Natural killer cell (primary cell): ENCODE measurements around the gene BTG1. TPM values are rescaled to one million over a fixed set of nuclear protein-coding genes. Genes with fewer than 3 reads are reported as not detected.
A peak's percentile ranks its signal among the peaks of the same experiment; 100 is the strongest.

Experiments
- ATAC-seq, 3 donors: fragments of 150-1000 bp in 2 of 3; fragments of 200-7000 bp in 1 of 3; cut with Tn5 transposase; 1 replicate in 1 of 3; 2 replicates in 2 of 3; pipeline ENCODE4 v1.10.0; 2021; ENCODE audit warnings: mild to moderate bottlenecking in 2 of 3, moderate library complexity in 2 of 3
- DNase-seq, 2 donors: peaks; one replicate each; pipeline versions ENCODE4 v3.0.0 to v3.0.0-alpha.2; 2013 to 2021; ENCODE audit warnings: mixed read lengths in 1 of 2
- H3K27ac ChIP-seq: one replicate; pipeline ENCODE4 v1.5.1; 2013; ENCODE audit warnings: mild to moderate bottlenecking, low read length
- H3K27me3 ChIP-seq: one replicate; pipeline ENCODE4 v1.6.1; 2013; ENCODE audit warnings: low read length; ENCODE audit not compliant: control insufficient read depth, insufficient read depth
- H3K36me3 ChIP-seq: one replicate; pipeline ENCODE4 v1.6.1; 2013; ENCODE audit warnings: low read length; ENCODE audit not compliant: control insufficient read depth, insufficient read depth
- H3K4me1 ChIP-seq: one replicate; pipeline ENCODE4 v1.6.1; 2013; ENCODE audit warnings: low read length; ENCODE audit not compliant: control insufficient read depth, insufficient read depth
- H3K4me3 ChIP-seq: one replicate; pipeline ENCODE4 v1.5.1; 2013; ENCODE audit warnings: low read length
- H3K9me3 ChIP-seq: one replicate; pipeline ENCODE4 v1.6.1; 2013; ENCODE audit warnings: low read length; ENCODE audit not compliant: control insufficient read depth, insufficient read depth
- H3K27ac Mint-ChIP-seq, 2 donors: one replicate each; pipeline ENCODE4 v1.8.0; 2022; ENCODE audit warnings: mild to moderate bottlenecking in 2 of 2, mixed read lengths in 2 of 2, moderate library complexity in 1 of 2
- H3K27me3 Mint-ChIP-seq, 2 donors: one replicate each; pipeline ENCODE4 v1.8.0; 2022; ENCODE audit warnings: low read depth in 2 of 2, mixed read lengths in 2 of 2
- H3K36me3 Mint-ChIP-seq: one replicate; pipeline ENCODE4 v1.8.0; 2022; ENCODE audit warnings: mixed read lengths
- H3K4me1 Mint-ChIP-seq, 2 donors: one replicate each; pipeline ENCODE4 v1.8.0; 2022; ENCODE audit warnings: mixed read lengths in 2 of 2
- H3K4me3 Mint-ChIP-seq: one replicate; pipeline ENCODE4 v1.8.0; 2022; ENCODE audit warnings: mild to moderate bottlenecking, moderate library complexity, mixed read lengths
- H3K9me3 Mint-ChIP-seq, 2 donors: one replicate each; pipeline ENCODE4 v1.8.0; 2022; ENCODE audit warnings: mixed read lengths in 2 of 2
- WGBS: methylation state at CpG from one replicate; pipeline ENCODE4 v1.1.7; 2013; ENCODE audit warnings: missing lambda C conversion rate; ENCODE audit not compliant: insufficient coverage; 5-methylcytosine and 5-hydroxymethylcytosine counted together
- intact Hi-C: fragments of 100-400 bp; cut with micrococcal nuclease; formaldehyde crosslinking; loops from one replicate; pipeline ENCODE4 v1.14.2; 2022
- total RNA-seq, 4 donors: library from RNA; stranded (reverse); fragments of 120-200 nt in 1 of 4; gene quantifications; one replicate each; pipeline versions ENCODE4 v1.2.3 to v1.2.4, GENCODE V29; 2013 to 2022
- TF ChIP-seq, protein P1 (sequence below): fragments of 200-600 bp; IDR thresholded peaks from one replicate; pipeline ENCODE4 v1.8.0; 2022; ENCODE audit warnings: antibody characterized with exemption

BTG1 gene
- total RNA-seq, 3 donors from 2014 or later (not counting 1 experiment from before 2014, with no cell fraction given), result 801 to 1,037 (median 830) TPM

DNA sequence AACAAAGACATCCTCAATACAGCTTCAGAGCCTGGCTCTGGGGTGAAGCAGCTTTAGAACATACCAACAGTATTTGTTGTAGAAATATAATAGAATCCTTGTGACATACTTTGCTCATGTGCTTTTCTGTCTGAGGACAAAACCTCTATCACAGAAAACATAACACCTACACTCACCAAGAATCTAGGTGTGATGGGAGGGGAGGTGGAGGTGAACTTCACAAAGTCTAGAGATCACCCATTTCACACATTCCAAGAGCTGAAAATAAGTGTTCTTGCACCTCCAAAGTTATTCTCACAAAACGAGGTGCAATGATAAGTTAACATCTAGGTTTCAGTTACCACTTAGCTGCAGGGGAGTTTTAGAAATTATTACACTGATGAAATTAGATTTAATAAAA, 32.7 kb upstream of the BTG1 start:
- WGBS, result no CpG with 5 or more reads among the region's 1 CpG
- ATAC-seq, result peak; percentile 70 to 83 (median 79)
- intact Hi-C loops, result no loop called here

DNA sequence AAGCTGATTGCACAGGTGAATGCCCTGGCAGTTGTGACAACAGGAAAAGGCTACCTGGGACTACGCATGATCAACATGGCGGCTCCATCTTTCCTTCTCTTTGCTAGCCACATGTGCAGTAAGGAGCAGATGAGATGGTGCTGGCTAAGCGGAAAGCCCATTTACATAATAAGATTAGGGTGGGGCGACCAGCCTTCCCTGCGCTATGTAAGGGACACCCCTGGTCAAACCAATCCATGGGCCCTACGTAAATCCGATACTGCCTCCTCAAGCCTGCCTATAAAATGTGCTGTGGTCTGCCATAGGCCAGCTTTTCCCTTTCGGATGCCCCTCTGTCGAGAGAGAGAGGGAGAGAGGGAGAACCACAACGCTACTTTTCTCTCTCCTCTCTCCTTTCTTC, 31.0 kb upstream of the BTG1 start:
- Histone ChIP-seq H3K4me1 (peaks cover 27% of the 10 kb centered on the region), H3K9me3 (no peaks in the 10 kb centered on the region), H3K27ac (no peak overlapping the region), H3K4me3 (no peak overlapping the region), H3K27me3 (no peaks in the 10 kb centered on the region), H3K36me3 (no peaks in the 10 kb centered on the region)
- no peaks in the 10 kb centered on the region for H3K36me3 Mint-ChIP-seq
- DNase-seq (no peak), ATAC-seq (no peak)
- 100% methylated on average over 8 of the region's 10 CpGs for WGBS
- H3K4me3 Mint-ChIP-seq, result no peak overlapping the region
- TF ChIP-seq, protein P1, sequence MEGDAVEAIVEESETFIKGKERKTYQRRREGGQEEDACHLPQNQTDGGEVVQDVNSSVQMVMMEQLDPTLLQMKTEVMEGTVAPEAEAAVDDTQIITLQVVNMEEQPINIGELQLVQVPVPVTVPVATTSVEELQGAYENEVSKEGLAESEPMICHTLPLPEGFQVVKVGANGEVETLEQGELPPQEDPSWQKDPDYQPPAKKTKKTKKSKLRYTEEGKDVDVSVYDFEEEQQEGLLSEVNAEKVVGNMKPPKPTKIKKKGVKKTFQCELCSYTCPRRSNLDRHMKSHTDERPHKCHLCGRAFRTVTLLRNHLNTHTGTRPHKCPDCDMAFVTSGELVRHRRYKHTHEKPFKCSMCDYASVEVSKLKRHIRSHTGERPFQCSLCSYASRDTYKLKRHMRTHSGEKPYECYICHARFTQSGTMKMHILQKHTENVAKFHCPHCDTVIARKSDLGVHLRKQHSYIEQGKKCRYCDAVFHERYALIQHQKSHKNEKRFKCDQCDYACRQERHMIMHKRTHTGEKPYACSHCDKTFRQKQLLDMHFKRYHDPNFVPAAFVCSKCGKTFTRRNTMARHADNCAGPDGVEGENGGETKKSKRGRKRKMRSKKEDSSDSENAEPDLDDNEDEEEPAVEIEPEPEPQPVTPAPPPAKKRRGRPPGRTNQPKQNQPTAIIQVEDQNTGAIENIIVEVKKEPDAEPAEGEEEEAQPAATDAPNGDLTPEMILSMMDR, result no peak
- H3K4me1 Mint-ChIP-seq, result peaks cover 21 to 27% of the 10 kb centered on the region in 2 donors
- no peaks in the 10 kb centered on the region for H3K27me3 Mint-ChIP-seq
- no peaks in the 10 kb centered on the region for H3K9me3 Mint-ChIP-seq
- intact Hi-C loops, result no loop called here
- H3K27ac Mint-ChIP-seq, result no peak overlapping the region

More for the DNA sequence above, 32.7 kb upstream of the BTG1 start:
- H3K27ac Mint-ChIP-seq, result peak overlapping the region; percentile 76 to 85
- no peaks in the 10 kb centered on the region for H3K27me3 Mint-ChIP-seq
- no peaks in the 10 kb centered on the region for H3K36me3 Mint-ChIP-seq
- H3K9me3 Mint-ChIP-seq, result no peaks in the 10 kb centered on the region
- Histone ChIP-seq H3K36me3 (no peaks in the 10 kb centered on the region), H3K9me3 (no peaks in the 10 kb centered on the region), H3K27ac (peak overlapping the region; percentile 59), H3K4me1 (peaks cover 11% of the 10 kb centered on the region), H3K4me3 (no peak overlapping the region), H3K27me3 (no peaks in the 10 kb centered on the region)
- H3K4me3 Mint-ChIP-seq, result peak overlapping the region; percentile 59
- TF ChIP-seq, protein P1, result no peak
- DNase-seq, result peak in 1 of 2 donors; percentile 26
- H3K4me1 Mint-ChIP-seq, result peaks cover 8 to 23% of the 10 kb centered on the region in 2 donors

- H3K36me3 ChIP-seq, result no peaks in the 10 kb centered on the region
- intact Hi-C loops, result no loop called here
- Mint-ChIP-seq H3K27ac (no peak overlapping the region), H3K9me3 (no peaks in the 10 kb centered on the region), H3K4me1 (peaks cover 21 to 28% of the 10 kb centered on the region in 2 donors), H3K36me3 (no peaks in the 10 kb centered on the region), H3K4me3 (no peak overlapping the region), H3K27me3 (no peaks in the 10 kb centered on the region)
- 100% methylated on average over 2 of the region's 3 CpGs for WGBS
- DNase-seq (no peak), ATAC-seq (no peak)
- H3K27me3 ChIP-seq, result no peaks in the 10 kb centered on the region
- peaks cover 31% of the 10 kb centered on the region for H3K4me1 ChIP-seq
- H3K4me3 ChIP-seq, result no peak overlapping the region
- no peaks in the 10 kb centered on the region for H3K9me3 ChIP-seq
- TF ChIP-seq, protein P1, result no peak
- no peak overlapping the region for H3K27ac ChIP-seq
Observed at GRCh38 chr12:92175961-92176360, 30.3 kb upstream of the BTG1 start.

GRCh38 chr12:92170050-92170449, 24.4 kb upstream of the BTG1 start:
- Histone ChIP-seq H3K36me3 (no peaks in the 10 kb centered on the region), H3K9me3 (no peaks in the 10 kb centered on the region), H3K4me1 (peaks cover 21% of the 10 kb centered on the region), H3K27me3 (no peaks in the 10 kb centered on the region), H3K4me3 (no peak overlapping the region), H3K27ac (no peak overlapping the region)
- Mint-ChIP-seq H3K27me3 (no peaks in the 10 kb centered on the region), H3K27ac (no peak overlapping the region), H3K4me3 (no peak overlapping the region), H3K9me3 (no peaks in the 10 kb centered on the region), H3K4me1 (peaks cover 14% of the 10 kb centered on the region in 2 donors), H3K36me3 (no peaks in the 10 kb centered on the region)
- DNase-seq (no peak), ATAC-seq (no peak)
- intact Hi-C loops, result no loop called here
- TF ChIP-seq, protein P1, result no peak
